ENCODE results near the gene NSMF.

DNA sequence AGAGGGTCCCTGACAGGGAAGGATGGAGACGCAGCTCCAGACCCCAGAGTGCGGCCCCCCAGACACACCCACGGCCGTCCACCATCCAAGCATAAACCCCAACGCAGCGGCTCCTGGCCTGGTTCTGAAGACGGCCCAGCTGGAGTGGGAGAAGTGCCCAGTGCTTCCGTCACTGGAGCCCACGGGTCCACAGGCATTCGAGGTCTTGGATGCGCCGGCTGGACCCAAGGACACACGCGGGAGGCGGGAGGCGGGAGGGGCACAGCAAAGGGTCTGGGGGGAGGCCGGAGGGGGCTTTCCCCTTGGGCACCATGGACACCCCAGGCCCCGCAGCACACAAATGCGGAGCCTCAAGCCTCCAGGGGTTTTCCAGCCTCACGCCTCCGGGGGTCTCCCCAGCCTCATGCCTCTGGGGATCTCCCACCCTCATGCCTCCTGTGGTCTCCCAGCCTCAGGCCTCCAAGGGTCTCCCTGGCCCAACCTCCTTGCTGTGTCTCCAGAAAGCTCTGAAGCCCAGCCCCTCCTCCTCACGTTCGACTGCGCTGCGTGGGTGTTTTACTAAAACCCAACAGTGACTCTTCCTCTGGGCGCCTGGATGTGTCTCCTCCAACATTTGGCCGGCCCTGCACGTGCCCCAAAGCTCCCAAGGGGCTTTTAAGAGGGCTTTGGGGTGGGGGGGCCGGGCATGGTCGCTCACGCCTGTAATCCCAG lies 51.4 kb downstream of the NSMF start:
- TF ChIP-seq, protein P1, sequence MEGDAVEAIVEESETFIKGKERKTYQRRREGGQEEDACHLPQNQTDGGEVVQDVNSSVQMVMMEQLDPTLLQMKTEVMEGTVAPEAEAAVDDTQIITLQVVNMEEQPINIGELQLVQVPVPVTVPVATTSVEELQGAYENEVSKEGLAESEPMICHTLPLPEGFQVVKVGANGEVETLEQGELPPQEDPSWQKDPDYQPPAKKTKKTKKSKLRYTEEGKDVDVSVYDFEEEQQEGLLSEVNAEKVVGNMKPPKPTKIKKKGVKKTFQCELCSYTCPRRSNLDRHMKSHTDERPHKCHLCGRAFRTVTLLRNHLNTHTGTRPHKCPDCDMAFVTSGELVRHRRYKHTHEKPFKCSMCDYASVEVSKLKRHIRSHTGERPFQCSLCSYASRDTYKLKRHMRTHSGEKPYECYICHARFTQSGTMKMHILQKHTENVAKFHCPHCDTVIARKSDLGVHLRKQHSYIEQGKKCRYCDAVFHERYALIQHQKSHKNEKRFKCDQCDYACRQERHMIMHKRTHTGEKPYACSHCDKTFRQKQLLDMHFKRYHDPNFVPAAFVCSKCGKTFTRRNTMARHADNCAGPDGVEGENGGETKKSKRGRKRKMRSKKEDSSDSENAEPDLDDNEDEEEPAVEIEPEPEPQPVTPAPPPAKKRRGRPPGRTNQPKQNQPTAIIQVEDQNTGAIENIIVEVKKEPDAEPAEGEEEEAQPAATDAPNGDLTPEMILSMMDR (IDR thresholded peaks at IDR 0.05; ENCODE audit: low read length), result no peak
- no peak for TF ChIP-seq EZH2 (IDR thresholded peaks at IDR 0.05; ENCODE audit: borderline replicate concordance, low read length)
